AG10803 (cell line): ENCODE measurements around the gene FAM83F.

Source experiments
- DNase-seq: peaks from one replicate; pipeline ENCODE4 v3.0.0; 2010; ENCODE audit warnings: low read depth
- H3K4me3 ChIP-seq: 2 replicates; pipeline ENCODE4 v1.5.1; 2011; ENCODE audit warnings: mild to moderate bottlenecking, low read length, control low read depth
- CTCF ChIP-seq: conservative IDR thresholded peaks from 2 replicates; pipeline ENCODE4 v1.5.1; 2011; ENCODE audit warnings: mild to moderate bottlenecking, low read length, control low read depth, inconsistent platforms

Gene FAM83F

DNA sequence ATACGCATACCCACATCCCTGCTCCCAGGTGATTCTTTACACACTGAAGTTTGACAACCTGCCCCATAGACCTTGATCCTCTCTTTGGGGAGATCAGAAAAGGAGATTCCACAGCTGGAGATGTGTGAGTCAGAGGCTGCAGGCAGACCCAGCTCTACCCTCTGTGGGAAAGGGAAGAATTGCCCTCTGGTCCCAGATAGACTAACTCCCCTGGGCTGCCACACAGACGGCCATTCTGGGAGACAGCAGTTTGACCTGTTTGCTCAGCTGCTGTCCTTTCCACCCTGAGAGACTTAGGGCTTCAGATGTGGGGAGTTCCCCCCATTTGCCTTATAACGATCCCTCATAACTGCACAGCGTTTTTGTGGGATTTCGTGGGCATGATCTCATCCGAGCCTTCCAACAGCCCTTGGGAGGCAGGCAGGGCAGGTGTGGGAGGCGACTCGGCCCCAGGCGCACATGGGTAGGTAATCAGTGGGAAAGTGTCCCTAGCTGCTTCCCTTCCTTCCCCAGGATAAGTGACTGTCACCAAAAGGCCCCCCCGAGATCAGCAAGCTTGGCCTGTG lies 14.1 kb downstream of the FAM83F start:
- no peak overlapping the region for H3K4me3 ChIP-seq
- no peak for TF ChIP-seq CTCF
- DNase-seq, result no peak

DNA sequence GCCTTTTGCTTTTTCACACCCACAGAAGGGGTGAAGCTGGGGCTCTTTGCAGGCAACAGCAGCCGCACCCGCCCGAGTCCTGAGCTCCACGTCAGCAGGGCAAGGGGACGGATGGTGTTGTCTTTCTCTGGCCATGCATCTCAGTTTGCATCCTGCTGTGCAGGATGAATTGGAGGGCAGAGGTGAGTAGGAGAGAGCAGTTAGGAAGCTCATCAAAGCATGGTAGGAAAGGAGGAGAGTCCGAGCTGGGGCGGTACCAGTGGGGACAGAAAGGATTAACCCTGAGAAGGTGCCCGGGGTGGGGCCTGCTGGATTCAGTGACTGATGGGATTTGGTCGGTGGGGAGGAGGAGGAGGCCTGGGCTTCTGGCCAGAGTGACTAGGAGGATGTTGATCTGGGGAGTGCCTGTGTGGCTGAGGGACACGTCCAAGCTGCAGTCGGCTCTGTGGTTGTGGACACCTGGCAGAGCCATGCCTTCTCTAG lies 14.6 kb downstream of the FAM83F start:
- no peak for TF ChIP-seq CTCF
- no peak for DNase-seq
- no peak overlapping the region for H3K4me3 ChIP-seq

DNA sequence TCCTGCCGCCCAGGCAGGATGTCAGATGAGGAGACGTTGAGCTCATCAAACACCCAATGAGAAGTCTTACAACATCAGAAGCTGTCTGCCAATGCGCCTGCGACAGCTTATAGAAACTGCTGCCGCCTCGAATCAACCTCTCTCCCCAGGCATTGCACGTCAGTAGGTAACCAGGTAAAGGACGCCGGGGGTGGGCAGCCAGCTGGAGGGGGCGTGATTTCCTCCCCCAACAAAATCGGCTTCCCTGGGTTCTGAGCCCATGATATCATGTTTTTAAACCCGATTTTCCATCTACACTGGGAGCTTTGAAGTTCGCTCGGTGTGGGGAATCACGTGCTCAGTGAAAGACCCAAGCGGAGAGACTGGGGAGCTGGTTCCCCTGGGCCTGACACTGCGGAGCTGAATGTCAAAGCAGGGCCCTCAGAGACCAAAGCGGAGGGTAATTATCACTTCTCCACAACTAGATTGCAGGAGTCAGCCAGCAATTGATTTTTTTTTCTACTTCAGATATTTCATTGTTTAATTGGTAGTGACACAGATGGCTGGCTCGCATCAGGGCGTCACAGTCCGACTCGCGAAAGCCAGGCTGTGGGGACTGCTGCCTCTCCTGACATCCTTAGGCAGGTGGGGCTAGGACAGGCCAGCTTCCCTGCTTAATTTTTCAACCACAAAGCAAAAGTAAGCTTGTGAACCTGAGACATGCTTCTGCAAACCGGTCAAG lies 15.4 kb downstream of the FAM83F start:
- H3K4me3 ChIP-seq, result no peak overlapping the region
- no peak for DNase-seq
- no peak for TF ChIP-seq CTCF

- TF ChIP-seq CTCF, result no peak
- DNase-seq, result no peak
- H3K4me3 ChIP-seq, result no peak overlapping the region
Observed at GRCh38 chr22:40010746-40011145, 16.0 kb downstream of the FAM83F start.

- TF ChIP-seq CTCF, result no peak
- no peak overlapping the region for H3K4me3 ChIP-seq
- no peak for DNase-seq
Observed at GRCh38 chr22:40014667-40015248, 20.0 kb downstream of the FAM83F start.

DNA sequence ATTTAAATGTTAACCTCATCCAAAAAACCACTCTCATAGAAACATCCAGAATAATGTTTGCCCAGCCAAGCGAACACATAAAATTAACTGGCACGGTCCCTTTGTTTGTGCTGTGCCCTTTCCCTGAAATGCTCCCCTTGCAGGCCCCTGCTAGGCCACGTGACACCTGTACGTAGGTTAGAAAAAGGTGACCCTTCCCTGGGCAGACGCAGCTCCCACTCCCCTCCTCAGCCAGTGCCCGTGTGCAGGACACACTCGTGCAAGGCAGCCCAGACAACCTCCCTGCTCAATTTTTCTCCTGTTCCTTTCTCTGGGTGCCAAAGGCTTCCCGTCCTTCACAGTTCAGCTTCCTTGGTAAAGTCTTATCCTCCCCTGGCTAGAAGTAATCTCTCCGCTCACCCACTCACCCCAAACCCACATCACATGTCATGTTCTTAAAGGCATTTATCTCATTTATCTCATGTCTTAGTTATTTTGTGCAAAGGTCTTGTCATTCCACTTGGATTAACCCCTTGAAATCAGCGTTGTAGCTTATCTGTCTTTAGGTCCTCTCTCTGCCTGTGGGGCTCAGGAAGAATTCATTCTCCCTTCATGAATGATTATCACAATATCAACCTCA lies 20.7 kb downstream of the FAM83F start:
- no peak overlapping the region for H3K4me3 ChIP-seq
- no peak for TF ChIP-seq CTCF
- no peak for DNase-seq
